HepG2 (cell line): ENCODE data around the gene KLF16. TPM values are rescaled to one million over a fixed set of nuclear protein-coding genes. Genes with fewer than 3 reads are reported as not detected.

Experiments
- IRX3 ChIP-seq: sonication (generic); formaldehyde crosslinking; IDR thresholded peaks from 2 replicates; pipeline ENCODE4 v1.8.1; 2023; ENCODE audit warnings: mild to moderate bottlenecking, low read depth, missing genetic modification reagents, borderline replicate concordance
- NCOA2 ChIP-seq: sonication (generic); formaldehyde crosslinking; IDR thresholded peaks from 2 replicates; pipeline ENCODE4 v1.8.0; 2022; ENCODE audit warnings: inconsistent platforms
- RFX5 ChIP-seq: IDR thresholded peaks from 2 replicates; pipeline ENCODE4 v1.6.1; 2011; ENCODE audit warnings: low read depth, low read length, improper control_type of control experiment
- TEAD3 ChIP-seq: optimal IDR thresholded peaks from 2 replicates; pipeline ENCODE3; 2016; ENCODE audit warnings: borderline replicate concordance
- ZFP36 ChIP-seq: fragments of 150-350 bp; IDR thresholded peaks from 2 replicates; pipeline ENCODE4 v1.6.1; 2018; ENCODE audit warnings: borderline replicate concordance, low read length, low read depth; ENCODE audit not compliant: partially characterized antibody
- ZNF234 ChIP-seq: sonication (generic); formaldehyde crosslinking; conservative IDR thresholded peaks from 2 replicates; pipeline ENCODE4 v1.5.1; 2020; ENCODE audit warnings: mild to moderate bottlenecking, missing genetic modification reagents
- ZNF331 ChIP-seq: sonication (generic); formaldehyde crosslinking; IDR thresholded peaks from 2 replicates; pipeline ENCODE4 v1.4.0; 2020; ENCODE audit warnings: missing genetic modification reagents
- ZNF441 ChIP-seq: sonication (generic); formaldehyde crosslinking; IDR thresholded peaks from 2 replicates; pipeline ENCODE4 v1.7.0; 2021; ENCODE audit warnings: missing genetic modification reagents, borderline replicate concordance
- ZNF629 ChIP-seq: sonication (generic); formaldehyde crosslinking; conservative IDR thresholded peaks from 2 replicates; pipeline ENCODE4 v1.5.0; 2020; ENCODE audit warnings: missing genetic modification reagents
- ZNF788 ChIP-seq: sonication (generic); formaldehyde crosslinking; IDR thresholded peaks from 2 replicates; pipeline ENCODE4 v1.5.0; 2020; ENCODE audit warnings: mild to moderate bottlenecking, missing genetic modification reagents, borderline replicate concordance
- ZZZ3 ChIP-seq: sonication (generic); formaldehyde crosslinking; IDR thresholded peaks from 2 replicates; pipeline ENCODE4 v1.4.0; 2020; ENCODE audit warnings: missing genetic modification reagents, mild to moderate bottlenecking, borderline replicate concordance
- polyA plus RNA-seq, 8 experiments: library from polyadenylated mRNA; depleted of rRNA in 3 of 8; stranded (reverse) in 7 of 8; unstranded in 1 of 8; fragments of >200 nt; fragmentation: Illumina TruSeq in 4 of 8; extraction: Trizol in 4 of 8; gene quantifications; 2 replicates each; pipeline versions ENCODE4 v1.2.1 to v1.2.3, GENCODE V29; 2011 to 2016; ENCODE audit warnings: low read depth in 4 of 8, missing spikeins in 1 of 8, mixed read lengths in 1 of 8; ENCODE audit not compliant: insufficient read depth in 1 of 8
- total RNA-seq, 5 experiments: library from RNA; depleted of rRNA; stranded (reverse); fragments of >200 nt; fragmentation: Illumina TruSeq; extraction: Trizol; gene quantifications; 2 replicates each; pipeline ENCODE4 v1.2.3, GENCODE V29; 2016; ENCODE audit warnings: low read depth in 1 of 5
- TF ChIP-seq, protein P1 (sequence below): sonication (generic); formaldehyde crosslinking; conservative IDR thresholded peaks from 2 replicates; pipeline ENCODE4 v1.8.0; 2022; ENCODE audit warnings: mild to moderate bottlenecking, moderate library complexity, missing genetic modification reagents
- TF ChIP-seq, protein P2 (sequence below): sonication (generic); formaldehyde crosslinking; IDR thresholded peaks from 2 replicates; pipeline ENCODE4 v1.4.0; 2020; ENCODE audit warnings: low read depth, mild to moderate bottlenecking, missing genetic modification reagents
- TF ChIP-seq, protein P3 (sequence below): sonication (generic); formaldehyde crosslinking; IDR thresholded peaks from 2 replicates; pipeline ENCODE4 v1.4.0; 2020; ENCODE audit warnings: missing genetic modification reagents
- TF ChIP-seq, protein P4 (sequence below), 2 experiments: fragments of 450-650 bp in 1 of 2; sonication (generic) in 1 of 2; formaldehyde crosslinking; IDR thresholded peaks; 2 replicates each; pipeline versions ENCODE4 v1.5.0 to v1.8.0; 2020 to 2022; ENCODE audit warnings: mild to moderate bottlenecking in 1 of 2, missing genetic modification reagents in 1 of 2
- TF ChIP-seq, protein P5 (sequence below): sonication (generic); formaldehyde crosslinking; IDR thresholded peaks from 2 replicates; pipeline ENCODE4 v1.5.1; 2020; ENCODE audit warnings: mild to moderate bottlenecking, missing genetic modification reagents, borderline replicate concordance

Gene KLF16
- total and polyA plus RNA-seq, 2 of the 13 experiments (the other 11 are each of a cell fraction or from before 2014, with no cell fraction given), result 3.5 to 6.7 TPM

DNA sequence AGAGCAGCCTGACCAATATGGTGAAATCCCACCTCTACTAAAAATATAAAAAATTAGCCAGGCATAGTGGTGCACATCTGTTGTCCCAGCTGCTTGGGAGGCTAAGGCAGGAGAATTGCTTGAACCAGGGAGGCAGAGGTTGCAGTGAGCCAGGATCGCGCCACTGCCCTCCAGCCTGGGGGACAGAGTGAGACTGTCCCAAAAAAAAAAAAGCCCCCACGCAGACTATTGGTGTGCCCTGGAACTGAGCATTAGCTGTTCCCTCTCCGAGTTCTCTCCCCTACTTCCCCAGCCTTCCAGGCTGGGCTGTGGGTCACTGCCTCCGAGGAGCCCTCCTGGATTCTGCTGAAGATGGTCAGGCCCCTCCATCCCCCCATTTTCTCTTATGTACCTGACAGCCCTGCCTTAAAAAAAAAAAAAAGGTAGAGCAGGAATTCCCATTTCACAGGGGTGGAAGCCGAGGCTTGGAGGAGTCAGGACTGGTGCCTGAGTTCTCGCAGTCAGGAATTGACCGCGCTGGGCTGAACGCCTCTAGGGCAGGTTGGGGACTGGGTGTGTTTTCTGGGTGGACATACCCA is 43.7 kb upstream of the KLF16 start (continued):
- TF ChIP-seq, protein P1, sequence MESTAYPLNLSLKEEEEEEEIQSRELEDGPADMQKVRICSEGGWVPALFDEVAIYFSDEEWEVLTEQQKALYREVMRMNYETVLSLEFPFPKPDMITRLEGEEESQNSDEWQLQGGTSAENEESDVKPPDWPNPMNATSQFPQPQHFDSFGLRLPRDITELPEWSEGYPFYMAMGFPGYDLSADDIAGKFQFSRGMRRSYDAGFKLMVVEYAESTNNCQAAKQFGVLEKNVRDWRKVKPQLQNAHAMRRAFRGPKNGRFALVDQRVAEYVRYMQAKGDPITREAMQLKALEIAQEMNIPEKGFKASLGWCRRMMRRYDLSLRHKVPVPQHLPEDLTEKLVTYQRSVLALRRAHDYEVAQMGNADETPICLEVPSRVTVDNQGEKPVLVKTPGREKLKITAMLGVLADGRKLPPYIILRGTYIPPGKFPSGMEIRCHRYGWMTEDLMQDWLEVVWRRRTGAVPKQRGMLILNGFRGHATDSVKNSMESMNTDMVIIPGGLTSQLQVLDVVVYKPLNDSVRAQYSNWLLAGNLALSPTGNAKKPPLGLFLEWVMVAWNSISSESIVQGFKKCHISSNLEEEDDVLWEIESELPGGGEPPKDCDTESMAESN (CRISPR knock-in tag), result 0 out of 2 replicates have a peak, but pooled peaks have one; percentile 13
- TF ChIP-seq ZNF331 (CRISPR knock-in tag) (no peak), ZNF441 (CRISPR knock-in tag) (0 out of 2 replicates have a peak, but pooled peaks have one; percentile 12), ZNF234 (CRISPR knock-in tag) (no peak), TEAD3 (CRISPR knock-in tag) (no peak), ZFP36 (peak; percentile 52), ZZZ3 (CRISPR knock-in tag) (no peak), NCOA2 (no peak), IRX3 (CRISPR knock-in tag) (no peak), ZNF629 (CRISPR knock-in tag) (peak; percentile 86), RFX5 (no peak), ZNF788 (CRISPR knock-in tag) (no peak)
- TF ChIP-seq, protein P2, sequence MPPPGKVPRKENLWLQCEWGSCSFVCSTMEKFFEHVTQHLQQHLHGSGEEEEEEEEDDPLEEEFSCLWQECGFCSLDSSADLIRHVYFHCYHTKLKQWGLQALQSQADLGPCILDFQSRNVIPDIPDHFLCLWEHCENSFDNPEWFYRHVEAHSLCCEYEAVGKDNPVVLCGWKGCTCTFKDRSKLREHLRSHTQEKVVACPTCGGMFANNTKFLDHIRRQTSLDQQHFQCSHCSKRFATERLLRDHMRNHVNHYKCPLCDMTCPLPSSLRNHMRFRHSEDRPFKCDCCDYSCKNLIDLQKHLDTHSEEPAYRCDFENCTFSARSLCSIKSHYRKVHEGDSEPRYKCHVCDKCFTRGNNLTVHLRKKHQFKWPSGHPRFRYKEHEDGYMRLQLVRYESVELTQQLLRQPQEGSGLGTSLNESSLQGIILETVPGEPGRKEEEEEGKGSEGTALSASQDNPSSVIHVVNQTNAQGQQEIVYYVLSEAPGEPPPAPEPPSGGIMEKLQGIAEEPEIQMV (CRISPR knock-in tag), result peak; percentile 73; the same call in 1 of the 2 replicates
- TF ChIP-seq, protein P3, sequence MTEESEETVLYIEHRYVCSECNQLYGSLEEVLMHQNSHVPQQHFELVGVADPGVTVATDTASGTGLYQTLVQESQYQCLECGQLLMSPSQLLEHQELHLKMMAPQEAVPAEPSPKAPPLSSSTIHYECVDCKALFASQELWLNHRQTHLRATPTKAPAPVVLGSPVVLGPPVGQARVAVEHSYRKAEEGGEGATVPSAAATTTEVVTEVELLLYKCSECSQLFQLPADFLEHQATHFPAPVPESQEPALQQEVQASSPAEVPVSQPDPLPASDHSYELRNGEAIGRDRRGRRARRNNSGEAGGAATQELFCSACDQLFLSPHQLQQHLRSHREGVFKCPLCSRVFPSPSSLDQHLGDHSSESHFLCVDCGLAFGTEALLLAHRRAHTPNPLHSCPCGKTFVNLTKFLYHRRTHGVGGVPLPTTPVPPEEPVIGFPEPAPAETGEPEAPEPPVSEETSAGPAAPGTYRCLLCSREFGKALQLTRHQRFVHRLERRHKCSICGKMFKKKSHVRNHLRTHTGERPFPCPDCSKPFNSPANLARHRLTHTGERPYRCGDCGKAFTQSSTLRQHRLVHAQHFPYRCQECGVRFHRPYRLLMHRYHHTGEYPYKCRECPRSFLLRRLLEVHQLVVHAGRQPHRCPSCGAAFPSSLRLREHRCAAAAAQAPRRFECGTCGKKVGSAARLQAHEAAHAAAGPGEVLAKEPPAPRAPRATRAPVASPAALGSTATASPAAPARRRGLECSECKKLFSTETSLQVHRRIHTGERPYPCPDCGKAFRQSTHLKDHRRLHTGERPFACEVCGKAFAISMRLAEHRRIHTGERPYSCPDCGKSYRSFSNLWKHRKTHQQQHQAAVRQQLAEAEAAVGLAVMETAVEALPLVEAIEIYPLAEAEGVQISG, result no peak
- TF ChIP-seq, protein P4, sequence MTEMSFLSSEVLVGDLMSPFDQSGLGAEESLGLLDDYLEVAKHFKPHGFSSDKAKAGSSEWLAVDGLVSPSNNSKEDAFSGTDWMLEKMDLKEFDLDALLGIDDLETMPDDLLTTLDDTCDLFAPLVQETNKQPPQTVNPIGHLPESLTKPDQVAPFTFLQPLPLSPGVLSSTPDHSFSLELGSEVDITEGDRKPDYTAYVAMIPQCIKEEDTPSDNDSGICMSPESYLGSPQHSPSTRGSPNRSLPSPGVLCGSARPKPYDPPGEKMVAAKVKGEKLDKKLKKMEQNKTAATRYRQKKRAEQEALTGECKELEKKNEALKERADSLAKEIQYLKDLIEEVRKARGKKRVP (CRISPR knock-in tag; IDR thresholded peaks at IDR 0.05), result no peak
- TF ChIP-seq, protein P5, sequence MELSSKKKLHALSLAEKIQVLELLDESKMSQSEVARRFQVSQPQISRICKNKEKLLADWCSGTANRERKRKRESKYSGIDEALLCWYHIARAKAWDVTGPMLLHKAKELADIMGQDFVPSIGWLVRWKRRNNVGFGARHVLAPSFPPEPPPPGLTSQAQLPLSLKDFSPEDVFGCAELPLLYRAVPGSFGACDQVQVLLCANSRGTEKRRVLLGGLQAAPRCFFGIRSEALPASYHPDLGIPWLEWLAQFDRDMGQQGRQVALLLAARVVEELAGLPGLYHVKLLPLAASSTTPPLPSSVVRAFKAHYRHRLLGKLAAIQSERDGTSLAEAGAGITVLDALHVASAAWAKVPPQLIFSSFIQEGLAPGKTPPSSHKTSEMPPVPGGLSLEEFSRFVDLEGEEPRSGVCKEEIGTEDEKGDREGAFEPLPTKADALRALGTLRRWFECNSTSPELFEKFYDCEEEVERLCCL (CRISPR knock-in tag), result no peak
